GM19238 (cell line): ENCODE measurements around the gene GBP5.
"Not testable (repeated sequence)": the region's sequence is repeated elsewhere in the genome, so short reads cannot be mapped to it uniquely, and the experiment has no call there.

ENCODE experiments used
- DNase-seq: peaks from one replicate; pipeline ENCODE4 v3.0.0; 2011; ENCODE audit warnings: low spot score; ENCODE audit not compliant: insufficient read length

Gene GBP5, protein sequence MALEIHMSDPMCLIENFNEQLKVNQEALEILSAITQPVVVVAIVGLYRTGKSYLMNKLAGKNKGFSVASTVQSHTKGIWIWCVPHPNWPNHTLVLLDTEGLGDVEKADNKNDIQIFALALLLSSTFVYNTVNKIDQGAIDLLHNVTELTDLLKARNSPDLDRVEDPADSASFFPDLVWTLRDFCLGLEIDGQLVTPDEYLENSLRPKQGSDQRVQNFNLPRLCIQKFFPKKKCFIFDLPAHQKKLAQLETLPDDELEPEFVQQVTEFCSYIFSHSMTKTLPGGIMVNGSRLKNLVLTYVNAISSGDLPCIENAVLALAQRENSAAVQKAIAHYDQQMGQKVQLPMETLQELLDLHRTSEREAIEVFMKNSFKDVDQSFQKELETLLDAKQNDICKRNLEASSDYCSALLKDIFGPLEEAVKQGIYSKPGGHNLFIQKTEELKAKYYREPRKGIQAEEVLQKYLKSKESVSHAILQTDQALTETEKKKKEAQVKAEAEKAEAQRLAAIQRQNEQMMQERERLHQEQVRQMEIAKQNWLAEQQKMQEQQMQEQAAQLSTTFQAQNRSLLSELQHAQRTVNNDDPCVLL

GRCh38 chr1:89272269-89273041 lies at the start of gene GBP5:
Gene GBP5 (minus strand): TSS chr1:89272860. CDS start chr1:89269555, 3,305 bp downstream.
- not testable (repeated sequence) for DNase-seq

DNA sequence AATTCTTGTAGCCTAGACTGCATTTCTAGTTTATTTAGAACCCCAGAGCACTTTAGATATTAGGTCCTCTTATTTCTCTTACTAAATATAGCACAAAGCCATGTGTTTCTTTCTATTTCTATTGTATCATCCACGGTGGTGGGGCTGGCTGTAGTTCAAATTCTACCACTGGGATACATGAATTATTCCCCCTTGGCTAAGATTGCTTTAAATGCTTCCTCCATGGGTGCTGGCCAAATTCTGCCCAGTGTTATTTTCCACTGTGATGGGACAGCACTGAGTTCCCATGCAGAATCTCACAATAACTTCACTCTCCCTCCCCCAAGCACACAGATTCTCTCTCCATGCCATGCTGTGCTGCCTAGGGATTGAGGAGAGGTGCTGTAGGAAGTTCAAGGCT lies 49.7 kb upstream of the GBP5 start:
- DNase-seq: no peak

DNA sequence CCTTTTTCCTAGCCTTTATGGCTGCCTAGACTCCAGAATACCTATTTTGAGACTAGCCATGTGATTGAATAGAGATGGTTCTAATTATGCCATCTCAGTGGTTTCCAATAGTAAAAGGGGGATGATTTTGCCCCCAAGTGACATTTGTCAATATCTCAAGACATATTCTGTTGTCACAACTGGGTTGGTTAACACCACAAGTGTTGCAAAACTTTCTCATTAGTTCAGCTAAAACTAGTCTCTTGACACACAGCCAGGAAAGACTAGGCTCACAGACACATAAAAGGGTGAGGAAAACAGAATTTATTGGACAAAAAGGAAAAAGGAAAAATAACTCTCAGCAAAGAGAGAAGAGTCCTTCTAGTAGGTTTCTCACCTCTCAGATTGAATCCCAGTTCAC lies 39.9 kb upstream of the GBP5 start:
- no peak for DNase-seq

DNA sequence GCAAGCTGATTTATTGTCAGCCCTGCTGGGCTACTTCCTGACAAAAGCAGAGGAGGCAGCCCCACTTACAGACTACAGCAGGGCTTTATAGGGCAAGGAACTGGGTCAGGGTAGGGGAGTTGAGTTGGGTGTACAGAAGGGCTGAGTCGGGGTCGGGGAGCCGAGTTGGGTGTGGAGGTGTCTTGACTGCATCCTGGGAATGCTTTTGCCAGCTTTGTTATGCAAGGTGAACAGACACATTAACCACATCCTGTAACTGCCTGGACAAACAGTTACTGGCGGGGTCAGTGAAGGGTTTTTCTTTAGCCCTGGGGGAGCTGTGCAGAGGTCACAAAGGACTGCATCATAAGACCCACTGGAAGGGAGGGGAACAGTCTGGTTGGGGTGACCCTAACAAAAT lies 39.1 kb upstream of the GBP5 start:
- no peak for DNase-seq

DNA sequence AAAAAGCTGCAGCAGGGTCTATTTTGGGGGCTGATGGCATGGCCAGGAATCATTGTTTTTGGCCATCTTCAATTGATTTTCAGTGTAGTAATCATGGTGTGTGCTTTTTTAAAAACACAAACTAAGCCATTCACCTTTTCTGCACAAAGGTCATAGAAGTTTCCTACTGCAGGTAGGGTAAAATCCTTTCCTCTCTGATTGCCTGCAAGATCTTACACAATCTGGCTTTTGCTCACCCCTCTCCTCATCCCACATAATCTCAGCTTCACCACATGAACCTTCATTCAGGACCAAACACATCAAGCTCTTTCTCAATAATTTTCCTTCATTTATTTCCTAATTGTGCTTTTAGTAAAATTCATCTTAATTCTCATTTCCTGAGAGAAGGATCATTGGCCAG lies 38.3 kb upstream of the GBP5 start:
- DNase-seq: no peak

DNA sequence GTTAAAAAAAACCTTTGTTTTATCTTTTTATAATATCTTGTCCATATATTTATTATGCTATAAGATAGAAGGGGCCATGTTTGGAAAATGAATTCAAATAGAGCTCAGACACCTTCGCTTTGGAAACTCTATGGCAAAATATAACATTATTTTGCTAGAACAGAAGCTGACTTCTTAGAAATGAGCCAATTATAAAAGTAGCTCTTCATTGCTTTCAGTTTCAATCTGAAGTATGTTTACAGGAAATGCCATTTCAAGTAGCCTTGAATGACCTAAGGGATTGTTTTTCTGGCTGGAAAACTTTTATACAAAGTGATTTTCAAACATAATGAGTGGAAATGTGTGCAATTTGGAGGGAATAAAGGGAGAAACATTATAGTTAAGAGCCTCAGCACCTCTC lies 37.8 kb upstream of the GBP5 start:
- DNase-seq: peak; percentile 7

DNA sequence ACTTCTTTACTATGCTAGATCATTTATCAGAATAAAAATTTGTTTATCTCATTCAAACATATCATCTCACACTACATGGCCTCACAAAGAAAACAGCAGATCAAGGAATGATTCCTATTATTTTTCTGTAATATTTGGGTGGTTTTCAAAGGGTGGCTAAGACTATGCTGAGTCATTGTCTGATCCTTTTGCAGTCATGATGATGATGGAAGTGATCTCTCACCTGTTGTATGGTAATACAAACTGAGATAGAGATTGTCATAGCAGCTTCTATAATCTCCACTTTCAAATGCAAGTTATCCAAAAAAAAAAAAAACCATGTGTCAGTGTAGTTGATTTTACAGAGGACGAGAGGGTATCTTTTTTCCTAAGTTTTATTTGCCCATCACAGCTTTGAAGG lies 37.2 kb upstream of the GBP5 start:
- DNase-seq: no peak

GRCh38 chr1:89306273-89306672 lies 33.6 kb upstream of the GBP5 start:
- no peak for DNase-seq

DNA sequence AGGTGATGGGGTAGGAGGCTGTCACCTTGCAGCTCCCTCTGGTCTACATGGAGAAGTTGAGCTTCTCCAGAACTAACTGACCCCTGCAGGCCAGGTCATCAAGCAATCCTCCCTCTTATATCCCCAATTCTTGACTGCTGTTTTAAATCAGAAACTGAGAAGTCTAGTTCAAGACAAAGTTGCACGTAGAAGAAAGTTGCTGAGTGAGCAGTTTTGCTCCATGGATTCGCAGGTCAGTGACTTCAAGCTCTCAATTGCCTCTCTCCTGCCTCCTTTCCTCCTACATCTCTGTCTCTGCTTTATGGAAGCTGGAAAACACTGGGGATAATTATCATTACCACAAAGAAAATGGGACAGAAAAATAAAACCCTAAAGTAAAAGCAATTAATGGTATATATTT lies 32.8 kb upstream of the GBP5 start:
- no peak for DNase-seq

DNA sequence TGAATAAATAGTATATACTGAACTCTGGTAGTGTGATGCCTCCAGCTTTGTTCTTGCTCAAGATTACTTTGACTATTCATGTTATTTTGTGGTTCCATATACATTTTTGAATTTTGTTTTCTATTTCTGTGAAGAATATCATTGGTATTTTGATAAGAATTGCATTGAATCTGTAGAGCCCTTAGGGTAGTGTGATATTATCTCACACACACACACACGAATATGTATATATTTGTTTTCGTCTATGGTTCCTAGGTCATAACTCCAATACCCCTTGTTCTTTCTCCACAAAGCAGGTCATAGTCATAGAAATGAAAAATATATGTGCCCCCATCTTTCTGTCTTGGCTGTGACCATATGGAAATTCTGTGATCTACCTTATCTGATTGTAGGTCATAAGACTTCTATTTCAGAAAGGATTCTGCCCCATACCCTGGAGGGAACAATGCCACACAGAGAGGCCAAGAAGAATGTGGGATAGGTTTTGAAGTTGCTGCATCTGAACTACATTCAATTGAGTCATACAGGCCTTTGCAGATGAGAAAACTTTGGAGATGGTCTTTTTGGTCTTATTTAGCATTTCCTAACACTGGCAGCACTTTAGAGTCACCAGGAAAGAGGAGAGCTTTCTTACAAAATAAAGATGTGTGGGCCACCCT lies 32.0 kb upstream of the GBP5 start:
- DNase-seq: no peak

GRCh38 chr1:89302697-89303332 lies 30.2 kb upstream of the GBP5 start:
- DNase-seq: no peak

DNA sequence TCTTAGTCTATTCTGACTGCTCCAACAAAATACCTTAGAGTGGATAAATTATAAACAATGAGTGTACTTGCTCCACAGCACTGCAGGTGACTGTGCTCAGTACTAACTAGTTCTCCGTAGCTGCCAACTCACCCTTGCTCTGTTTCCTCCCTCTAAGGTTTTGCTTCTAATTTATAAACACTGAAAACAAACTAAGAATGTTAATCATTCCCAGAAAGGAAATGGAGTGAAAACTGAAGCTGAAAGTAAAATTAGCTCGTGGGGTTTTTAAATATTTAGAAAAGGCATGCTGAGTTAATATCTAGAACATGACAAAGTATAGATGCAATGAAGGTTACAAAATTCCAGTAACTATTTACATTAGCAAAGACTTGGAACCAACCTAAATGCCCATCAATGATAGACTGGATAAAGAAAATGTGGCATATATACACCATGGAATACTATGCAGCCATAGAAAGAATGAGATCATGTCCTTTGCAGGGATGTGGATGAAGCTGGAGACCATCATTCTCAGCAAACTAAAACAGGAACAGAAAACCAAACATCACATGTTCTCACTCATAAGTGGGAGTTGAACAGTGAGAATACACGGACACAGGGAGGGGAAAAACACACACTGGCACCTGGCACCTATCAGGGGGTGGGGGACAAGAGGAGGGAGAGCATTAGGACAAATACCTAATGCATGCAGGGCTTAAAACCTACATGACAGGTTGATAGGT lies 27.2 kb upstream of the GBP5 start:
- peak; percentile 27 for DNase-seq

GRCh38 chr1:89298461-89298860 lies 25.8 kb upstream of the GBP5 start:
- no peak for DNase-seq

GRCh38 chr1:89295187-89295586 lies 22.5 kb upstream of the GBP5 start:
- DNase-seq: no peak

- DNase-seq: no peak
Measured at GRCh38 chr1:89291276-89291675, 18.6 kb upstream of the GBP5 start.

- DNase-seq: no peak
Measured at GRCh38 chr1:89288051-89288340, 15.3 kb upstream of the GBP5 start.

DNA sequence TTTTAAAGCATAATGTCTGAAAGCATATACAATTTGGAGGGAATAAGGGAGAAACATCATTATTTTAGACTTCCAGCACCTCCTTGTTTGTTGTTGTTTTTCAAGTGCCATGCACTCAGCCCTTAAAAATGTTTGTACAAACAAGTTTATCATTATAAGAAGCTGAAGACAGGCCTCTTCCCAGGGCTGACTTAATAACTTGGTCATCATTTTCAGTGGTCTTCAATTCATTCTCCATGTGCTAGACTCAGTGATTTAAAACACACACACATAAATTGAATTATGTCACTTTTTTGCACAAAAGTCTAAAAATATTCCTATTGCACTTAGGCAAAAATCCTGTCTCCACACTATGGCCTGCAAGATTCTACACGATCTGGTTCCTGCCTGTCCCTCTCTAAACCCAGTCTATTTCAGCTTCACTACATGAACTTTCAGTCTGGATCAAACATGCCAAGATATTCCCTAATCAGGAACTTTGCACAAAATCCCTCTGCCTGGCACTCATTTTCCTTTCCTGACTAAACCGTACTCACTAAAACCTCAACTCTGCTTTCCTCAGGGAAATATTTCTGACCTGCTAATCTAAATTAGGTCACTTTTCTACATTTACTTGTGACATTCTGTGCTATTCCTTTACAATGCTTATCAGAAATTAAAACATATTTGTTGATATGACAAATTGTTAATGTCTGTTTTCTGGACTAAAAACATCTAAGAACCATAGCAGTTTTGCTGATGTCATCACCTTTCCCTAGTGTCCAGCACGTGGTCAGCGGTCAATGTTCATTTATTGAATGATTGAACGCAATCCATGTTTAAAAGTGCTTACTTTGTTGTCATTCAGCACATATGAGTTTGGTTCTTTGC lies 14.8 kb upstream of the GBP5 start:
- DNase-seq: no peak

GRCh38 chr1:89286549-89287180 lies 14.0 kb upstream of the GBP5 start:
- no peak for DNase-seq

DNA sequence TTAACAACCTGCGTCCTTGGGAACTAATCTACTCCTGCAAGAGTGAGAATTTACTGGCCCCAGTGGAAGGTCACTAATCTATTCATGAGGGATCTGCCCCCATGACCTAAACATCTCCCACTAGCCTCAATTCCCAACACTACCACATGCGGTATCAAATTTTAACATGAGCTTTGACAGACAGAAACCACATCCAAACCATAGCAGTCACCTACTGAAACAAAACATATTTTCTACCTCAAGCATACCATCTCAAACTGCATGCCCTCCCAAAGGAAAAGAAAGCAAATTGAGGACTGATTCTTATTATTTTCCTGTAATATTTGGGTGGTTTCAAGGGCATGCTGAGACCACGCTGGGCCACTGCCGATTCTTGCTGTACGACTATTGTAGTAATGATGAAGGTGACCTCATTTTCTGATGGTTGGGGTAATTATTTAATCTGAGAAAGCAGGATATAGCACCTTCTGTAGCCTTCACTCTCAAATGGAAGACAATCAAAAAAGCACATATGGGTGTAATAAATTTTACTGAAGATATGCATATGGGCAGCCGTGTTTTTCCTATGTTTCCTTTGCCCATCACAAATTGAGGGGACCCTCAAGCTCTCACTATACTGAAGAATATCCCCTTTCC lies 13.2 kb upstream of the GBP5 start:
- no peak for DNase-seq
